Vagina (tissue), 2 donors: ENCODE results near the gene GPR162.

Source experiments
- POLR2A ChIP-seq, 2 donors: fragments of 450-650 bp; IDR thresholded peaks; one replicate each; pipeline ENCODE4 v1.6.1; 2017; ENCODE audit warnings: antibody characterized with exemption in 2 of 2, mild to moderate bottlenecking in 2 of 2, moderate library complexity in 2 of 2
- TF ChIP-seq, protein P1 (sequence below), 3 experiments: fragments of 450-650 bp in 2 of 3; fragments of 200-600 bp in 1 of 3; sonication (generic) in 1 of 3; IDR thresholded peaks; one replicate each; pipeline ENCODE4 v1.5.1; 2017 to 2019; ENCODE audit warnings: antibody characterized with exemption in 3 of 3, mild to moderate bottlenecking in 2 of 3, moderate library complexity in 2 of 3

GRCh38 chr12:6863033-6863432 lies 41.4 kb downstream of the GPR162 start:
- TF ChIP-seq, protein P1, sequence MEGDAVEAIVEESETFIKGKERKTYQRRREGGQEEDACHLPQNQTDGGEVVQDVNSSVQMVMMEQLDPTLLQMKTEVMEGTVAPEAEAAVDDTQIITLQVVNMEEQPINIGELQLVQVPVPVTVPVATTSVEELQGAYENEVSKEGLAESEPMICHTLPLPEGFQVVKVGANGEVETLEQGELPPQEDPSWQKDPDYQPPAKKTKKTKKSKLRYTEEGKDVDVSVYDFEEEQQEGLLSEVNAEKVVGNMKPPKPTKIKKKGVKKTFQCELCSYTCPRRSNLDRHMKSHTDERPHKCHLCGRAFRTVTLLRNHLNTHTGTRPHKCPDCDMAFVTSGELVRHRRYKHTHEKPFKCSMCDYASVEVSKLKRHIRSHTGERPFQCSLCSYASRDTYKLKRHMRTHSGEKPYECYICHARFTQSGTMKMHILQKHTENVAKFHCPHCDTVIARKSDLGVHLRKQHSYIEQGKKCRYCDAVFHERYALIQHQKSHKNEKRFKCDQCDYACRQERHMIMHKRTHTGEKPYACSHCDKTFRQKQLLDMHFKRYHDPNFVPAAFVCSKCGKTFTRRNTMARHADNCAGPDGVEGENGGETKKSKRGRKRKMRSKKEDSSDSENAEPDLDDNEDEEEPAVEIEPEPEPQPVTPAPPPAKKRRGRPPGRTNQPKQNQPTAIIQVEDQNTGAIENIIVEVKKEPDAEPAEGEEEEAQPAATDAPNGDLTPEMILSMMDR (IDR thresholded peaks at IDR 0.05) = no peak
- no peak for TF ChIP-seq POLR2A (IDR thresholded peaks at IDR 0.05)
